Measurements from ENCODE around the gene WWTR1.

The WWTR1 gene

GRCh38 chr3:149625795-149626194, 32.0 kb downstream of the WWTR1 start:
- in situ Hi-C loops (cut with MboI; ENCODE audit: low sequenced_read_pairs): no loop called here

GRCh38 chr3:149623824-149624223, 34.0 kb downstream of the WWTR1 start:
- in situ Hi-C loops (cut with MboI; ENCODE audit: low sequenced_read_pairs): no loop called here

DNA sequence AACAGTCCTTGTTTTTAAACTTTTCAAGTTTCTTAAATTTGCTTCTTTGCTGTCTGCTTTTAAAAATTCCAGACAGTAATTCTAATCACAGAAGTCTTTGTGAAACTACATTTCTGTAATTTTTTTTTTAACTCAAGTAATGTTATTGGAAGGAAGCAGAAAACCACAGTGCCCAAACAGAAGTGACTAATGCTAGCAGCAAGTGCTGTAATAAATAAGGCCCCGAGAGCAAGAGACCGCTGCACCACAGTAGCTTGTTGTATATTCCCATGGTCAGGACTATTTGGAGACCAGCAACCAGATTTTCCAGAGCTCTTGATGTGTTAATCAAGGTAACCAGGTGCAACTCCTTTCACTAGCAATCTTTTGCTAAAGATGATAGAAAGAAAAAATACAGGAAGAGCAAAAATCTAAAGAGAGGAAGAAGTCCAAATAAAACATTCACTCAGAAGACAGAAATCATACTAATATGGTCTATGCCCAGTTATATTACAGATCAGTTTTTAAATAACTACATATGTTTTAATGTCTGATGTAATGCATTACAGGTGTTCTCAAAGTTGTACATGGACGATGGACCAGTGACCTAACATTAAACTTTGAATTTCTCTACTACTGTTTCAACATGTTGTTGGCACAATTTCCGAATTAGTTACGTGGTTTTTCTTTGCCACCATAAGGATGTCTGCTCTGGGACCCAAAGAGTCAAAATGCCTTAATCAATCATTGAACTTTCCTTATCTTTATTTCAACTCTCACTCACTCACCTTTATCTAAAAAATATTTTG, 36.4 kb downstream of the WWTR1 start:
- in situ Hi-C loops (cut with MboI; ENCODE audit: low sequenced_read_pairs): no loop called here

DNA sequence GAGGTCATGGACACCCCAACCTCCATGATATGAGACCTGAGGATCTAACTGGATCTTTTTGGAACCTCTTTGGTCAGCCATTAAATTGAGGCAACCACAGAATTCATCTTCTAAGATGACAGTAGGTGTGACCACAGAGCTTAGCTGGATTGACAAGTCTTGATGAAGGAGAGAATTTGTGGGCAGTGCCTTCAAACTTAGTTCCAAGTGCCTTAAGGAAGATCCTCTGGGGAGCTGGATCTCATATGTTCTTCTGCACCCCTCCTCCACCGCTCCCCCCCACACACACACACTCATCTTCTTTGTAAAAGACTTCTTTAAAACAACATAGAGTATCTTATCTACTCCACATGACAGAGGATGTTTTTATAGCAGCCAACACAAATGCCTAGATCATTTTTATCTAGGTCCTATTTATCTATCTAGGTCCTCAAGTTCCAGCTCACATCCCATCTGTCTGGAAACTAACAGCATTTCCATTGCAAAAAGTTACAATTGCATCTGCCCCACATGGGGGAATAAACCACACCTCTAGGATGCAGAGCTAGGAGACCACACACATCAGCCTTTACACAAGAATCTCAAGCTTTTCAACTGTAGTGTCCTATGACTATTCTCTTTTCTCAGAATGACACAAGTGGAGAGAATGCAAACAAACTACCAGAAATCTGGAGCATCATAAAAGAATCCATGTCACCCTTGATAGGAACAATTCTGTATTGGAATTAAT, 37.4 kb downstream of the WWTR1 start:
- in situ Hi-C loops (cut with MboI; ENCODE audit: low sequenced_read_pairs): no loop called here

- in situ Hi-C loops (cut with MboI; ENCODE audit: low sequenced_read_pairs): no loop called here
These were observed 38.7 kb downstream of the WWTR1 start for GRCh38 chr3:149619136-149619535.

- in situ Hi-C loops (cut with MboI; ENCODE audit: low sequenced_read_pairs): no loop called here
These were observed 39.4 kb downstream of the WWTR1 start for GRCh38 chr3:149618151-149619123.

DNA sequence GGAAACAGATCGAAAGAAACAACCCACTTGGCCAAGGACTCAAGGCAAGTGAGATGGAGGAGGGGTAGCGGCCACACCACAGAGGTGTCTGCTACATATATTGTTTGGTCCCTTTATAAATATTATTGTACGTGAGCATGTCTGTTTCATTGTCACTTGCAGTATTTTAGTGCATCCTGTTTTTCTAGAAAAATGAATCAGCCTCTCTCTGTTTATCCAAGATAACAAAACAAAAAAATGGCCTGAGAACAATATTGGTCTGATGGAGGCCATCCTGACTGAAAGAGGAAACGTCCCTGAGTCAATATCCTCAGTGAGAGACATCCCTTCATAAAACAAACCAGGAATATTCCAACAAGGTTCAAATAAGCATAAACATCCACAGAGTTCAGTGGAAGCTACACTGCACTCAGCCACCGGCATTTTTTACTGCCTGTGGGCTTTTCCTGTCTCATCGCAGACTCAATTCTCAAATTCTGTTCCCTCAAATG, 42.0 kb downstream of the WWTR1 start:
- in situ Hi-C loops (cut with MboI; ENCODE audit: low sequenced_read_pairs): no loop called here

- in situ Hi-C loops (cut with MboI; ENCODE audit: low sequenced_read_pairs): no loop called here
These were observed 43.8 kb downstream of the WWTR1 start for GRCh38 chr3:149613988-149614387.

GRCh38 chr3:149612456-149612855, 45.4 kb downstream of the WWTR1 start:
- in situ Hi-C loops (cut with MboI; ENCODE audit: low sequenced_read_pairs): no loop called here

GRCh38 chr3:149611149-149611548, 46.7 kb downstream of the WWTR1 start:
- in situ Hi-C loops (cut with MboI; ENCODE audit: low sequenced_read_pairs): no loop called here

GRCh38 chr3:149610351-149611105, 47.3 kb downstream of the WWTR1 start:
- in situ Hi-C loops (cut with MboI; ENCODE audit: low sequenced_read_pairs): no loop called here

DNA sequence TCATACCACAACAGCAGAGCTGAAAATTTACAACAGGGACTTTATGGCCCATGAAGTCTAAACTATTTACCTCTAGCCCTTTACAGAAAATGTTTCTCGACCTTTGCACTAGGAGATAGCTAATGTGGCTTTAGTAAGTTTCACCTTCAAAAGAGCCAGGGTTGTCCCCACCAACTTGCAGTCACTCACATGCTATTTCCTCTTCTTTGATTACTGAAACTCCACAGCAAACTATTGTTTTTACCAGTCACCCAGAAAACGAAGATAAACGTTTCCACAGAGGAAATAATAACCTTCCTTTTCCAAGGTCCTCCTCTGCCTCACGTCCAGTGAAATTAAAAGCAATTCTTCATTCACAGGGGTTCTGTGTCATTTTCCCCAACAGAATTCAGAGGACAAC, 48.2 kb downstream of the WWTR1 start:
- in situ Hi-C loops (cut with MboI; ENCODE audit: low sequenced_read_pairs): no loop called here

- in situ Hi-C loops (cut with MboI; ENCODE audit: low sequenced_read_pairs): no loop called here
These were observed 48.8 kb downstream of the WWTR1 start for GRCh38 chr3:149608987-149609386.

GRCh38 chr3:149605902-149606301, 51.9 kb downstream of the WWTR1 start:
- in situ Hi-C loops (cut with MboI; ENCODE audit: low sequenced_read_pairs): no loop called here

- in situ Hi-C loops (cut with MboI; ENCODE audit: low sequenced_read_pairs): no loop called here
These were observed 53.5 kb downstream of the WWTR1 start for GRCh38 chr3:149604125-149604875.

- in situ Hi-C loops (cut with MboI; ENCODE audit: low sequenced_read_pairs): no loop called here
These were observed 54.4 kb downstream of the WWTR1 start for GRCh38 chr3:149603126-149604074.

DNA sequence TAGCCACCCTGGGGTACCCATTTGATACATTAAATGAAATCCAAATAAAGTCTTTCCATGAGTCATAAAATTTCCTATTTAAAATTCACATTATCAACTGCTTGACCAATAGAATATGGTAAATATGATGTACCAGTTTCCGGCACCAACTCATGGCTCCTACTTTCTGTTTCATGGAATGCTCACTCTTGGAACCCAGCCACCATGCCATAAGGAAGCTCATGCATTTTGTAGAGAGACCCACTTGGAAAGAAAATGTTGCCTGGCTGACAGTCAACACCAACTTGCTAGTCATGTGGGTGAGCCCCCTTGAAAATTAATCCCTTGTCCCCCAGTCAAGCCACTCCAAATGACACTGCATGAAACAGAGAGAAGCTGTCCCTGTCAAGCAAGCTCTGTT, 57.2 kb downstream of the WWTR1 start:
- in situ Hi-C loops (cut with MboI; ENCODE audit: low sequenced_read_pairs): no loop called here

DNA sequence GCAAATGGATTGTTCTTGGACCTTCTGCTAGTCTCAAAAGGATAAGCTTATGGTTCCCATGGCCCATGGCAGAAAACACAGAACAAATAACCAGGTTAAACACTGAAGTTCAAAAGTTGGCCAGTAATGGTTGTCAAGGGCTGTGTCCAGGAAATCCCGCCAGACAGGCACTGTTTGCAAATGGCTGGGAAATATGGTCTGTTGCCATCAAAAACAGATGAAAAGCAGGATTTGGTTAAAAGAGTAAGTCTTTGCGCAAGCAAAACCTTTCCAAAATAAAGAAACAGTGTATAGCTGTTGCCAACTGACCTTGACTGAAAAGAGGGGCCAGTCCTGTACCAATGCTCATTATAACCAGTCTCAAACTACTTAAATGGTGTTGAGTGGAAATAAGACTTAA, 58.6 kb downstream of the WWTR1 start:
- in situ Hi-C loops (cut with MboI; ENCODE audit: low sequenced_read_pairs): no loop called here

Data from hTERT RPE-1 (cell line).